Neural cell (in vitro differentiated cells): ENCODE measurements around the gene GNG4. TPM values are rescaled to one million over a fixed set of nuclear protein-coding genes. Genes with fewer than 3 reads are reported as not detected.

ENCODE experiments used
- H2AFZ ChIP-seq: fragments of 200-600, 300-800 bp; sonication (generic), shearing (Covaris generic); 2 replicates; pipeline ENCODE4 v1.6.0; 2014; ENCODE audit warnings: low read depth, mild to moderate bottlenecking, antibody characterized with exemption, low read length, moderate library complexity
- H3F3A ChIP-seq: fragments of 200-600 bp; shearing (Covaris generic); 2 replicates; pipeline ENCODE4 v1.6.1; 2016; ENCODE audit warnings: mild to moderate bottlenecking, moderate library complexity, mixed read lengths, antibody characterized with exemption, low read length; ENCODE audit not compliant: insufficient read depth, poor library complexity, severe bottlenecking
- H3K27ac ChIP-seq: fragments of 200-600, 300-800 bp; sonication (generic), shearing (Covaris generic); 2 replicates; pipeline ENCODE4 v1.5.1; 2014; ENCODE audit warnings: mild to moderate bottlenecking, low read length, moderate library complexity
- H3K27me3 ChIP-seq: fragments of 300-800, 200-600 bp; sonication (generic), shearing (Covaris generic); 2 replicates; pipeline ENCODE4 v1.6.0; 2014; ENCODE audit warnings: mild to moderate bottlenecking, low read depth, low read length, moderate library complexity; ENCODE audit not compliant: insufficient read depth
- H3K36me3 ChIP-seq: fragments of 300-800, 200-600 bp; sonication (generic), shearing (Covaris generic); 2 replicates; pipeline ENCODE4 v1.5.1; 2014; ENCODE audit warnings: mild to moderate bottlenecking, antibody characterized with exemption, low read length, moderate library complexity; ENCODE audit not compliant: insufficient read depth
- H3K4me2 ChIP-seq: fragments of 300-800, 200-600 bp; sonication (generic), shearing (Covaris generic); 2 replicates; pipeline ENCODE4 v1.6.0; 2014; ENCODE audit warnings: mild to moderate bottlenecking, low read length
- H3K4me3 ChIP-seq: fragments of 300-800, 200-600 bp; sonication (generic), shearing (Covaris generic); 2 replicates; pipeline ENCODE4 v1.5.1; 2014; ENCODE audit warnings: mild to moderate bottlenecking, low read length, moderate library complexity
- H3K79me2 ChIP-seq: fragments of 200-600 bp; shearing (Covaris generic); replicated peaks from 2 replicates; pipeline ENCODE4 v1.6.0; 2014; ENCODE audit warnings: mild to moderate bottlenecking, low read length, moderate library complexity; ENCODE audit not compliant: insufficient read depth
- H3K9ac ChIP-seq: fragments of 300-800, 200-600 bp; sonication (generic), shearing (Covaris generic); 2 replicates; pipeline ENCODE4 v1.6.1; 2016; ENCODE audit warnings: mild to moderate bottlenecking, low read length, mixed read lengths
- H3K9me2 ChIP-seq: fragments of 200-600 bp; shearing (Covaris generic); 2 replicates; pipeline ENCODE4 v1.6.1; 2016; ENCODE audit warnings: mild to moderate bottlenecking, low read length, mixed read lengths; ENCODE audit not compliant: insufficient read depth
- H3K9me3 ChIP-seq: fragments of 200-600, 300-800 bp; sonication (generic), shearing (Covaris generic); 2 replicates; pipeline ENCODE4 v1.6.1; 2016; ENCODE audit warnings: mild to moderate bottlenecking, mixed run types, low read length, moderate library complexity, mixed read lengths
- H4K20me1 ChIP-seq: fragments of 200-600 bp; shearing (Covaris generic); 2 replicates; pipeline ENCODE4 v1.6.1; 2016; ENCODE audit warnings: mild to moderate bottlenecking, mixed run types; ENCODE audit not compliant: insufficient read depth
- EP300 ChIP-seq: fragments of 450-650 bp; conservative IDR thresholded peaks from 2 replicates; pipeline ENCODE4 v1.6.1; 2014; ENCODE audit warnings: antibody characterized with exemption, mild to moderate bottlenecking, moderate library complexity; ENCODE audit not compliant: poor library complexity, severe bottlenecking
- EZH2 ChIP-seq: fragments of 200-600, 300-800 bp; shearing (Covaris generic), sonication (generic); IDR thresholded peaks from 2 replicates; pipeline ENCODE4 v1.6.1; 2014; ENCODE audit warnings: antibody characterized with exemption, low read length, borderline replicate concordance, mild to moderate bottlenecking; ENCODE audit not compliant: insufficient read depth, poor library complexity, severe bottlenecking
- MXI1 ChIP-seq: fragments of 450-650 bp; conservative IDR thresholded peaks from 2 replicates; pipeline ENCODE4 v1.6.1; 2014; ENCODE audit warnings: antibody characterized with exemption, mild to moderate bottlenecking; ENCODE audit not compliant: poor library complexity, severe bottlenecking
- POLR2AphosphoS5 ChIP-seq: IDR thresholded peaks from 2 replicates; pipeline ENCODE4 v1.6.1; 2012
- RAD21 ChIP-seq: fragments of 450-650 bp; conservative IDR thresholded peaks from 2 replicates; pipeline ENCODE4 v1.6.1; 2014; ENCODE audit warnings: antibody characterized with exemption, mild to moderate bottlenecking, moderate library complexity
- REST ChIP-seq: IDR thresholded peaks from 2 replicates; pipeline ENCODE4 v1.6.1; 2012; ENCODE audit warnings: borderline replicate concordance
- SMC3 ChIP-seq: fragments of 450-650 bp; conservative IDR thresholded peaks from 2 replicates; pipeline ENCODE4 v1.6.1; 2014; ENCODE audit warnings: antibody characterized with exemption, mild to moderate bottlenecking, moderate library complexity; ENCODE audit not compliant: poor library complexity
- TAF1 ChIP-seq: IDR thresholded peaks from 2 replicates; pipeline ENCODE4 v1.6.1; 2012; ENCODE audit warnings: low read depth
- polyA plus RNA-seq: library from polyadenylated mRNA; depleted of rRNA; stranded (reverse); fragments of >200 nt; gene quantifications from 2 replicates; pipeline ENCODE4 v1.2.3, GENCODE V29; 2014
- TF ChIP-seq, protein P1 (sequence below): fragments of 450-650 bp; IDR thresholded peaks from 2 replicates; pipeline ENCODE4 v1.5.1; 2014; ENCODE audit warnings: antibody characterized with exemption, mild to moderate bottlenecking, moderate library complexity; ENCODE audit not compliant: poor library complexity, severe bottlenecking

GNG4 gene
- polyA plus RNA-seq, 1 donor from 2014 or later = 63.2 TPM

DNA sequence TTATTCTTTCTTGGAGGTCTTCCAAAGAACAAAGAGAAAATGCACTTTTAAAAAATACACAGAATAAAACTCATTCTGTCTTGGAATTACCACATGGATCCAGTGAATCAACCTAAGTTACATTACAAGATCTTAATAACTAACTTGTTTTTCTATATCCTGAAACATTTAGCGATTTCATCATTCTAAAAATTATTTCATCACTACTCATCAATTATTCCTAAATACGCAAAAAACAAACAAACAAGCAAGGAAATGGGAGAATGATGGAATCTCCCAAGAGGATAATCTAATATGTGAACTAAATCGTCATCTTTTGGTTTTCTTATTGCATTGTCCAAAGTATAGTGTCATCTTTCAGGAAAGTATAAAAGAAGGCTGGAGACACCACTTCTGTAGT, 38.5 kb upstream of the GNG4 start:
- Histone ChIP-seq H3K79me2 (no peaks in the 10 kb centered on the region), H3K4me3 (no peak overlapping the region), H3K9ac (no peak overlapping the region), H3K4me2 (no peak overlapping the region), H3K27me3 (no peaks in the 10 kb centered on the region), H3F3A (no peaks in the 10 kb centered on the region), H2AFZ (no peak overlapping the region), H3K27ac (no peak overlapping the region), H4K20me1 (no peaks in the 10 kb centered on the region), H3K9me2 (no peaks in the 10 kb centered on the region), H3K9me3 (no peaks in the 10 kb centered on the region), H3K36me3 (no peaks in the 10 kb centered on the region)
- TF ChIP-seq EP300 (no peak), EZH2 (no peak), MXI1 (no peak), TAF1 (no peak), REST (no peak), SMC3 (no peak), POLR2AphosphoS5 (no peak), RAD21 (no peak)
- TF ChIP-seq, protein P1, sequence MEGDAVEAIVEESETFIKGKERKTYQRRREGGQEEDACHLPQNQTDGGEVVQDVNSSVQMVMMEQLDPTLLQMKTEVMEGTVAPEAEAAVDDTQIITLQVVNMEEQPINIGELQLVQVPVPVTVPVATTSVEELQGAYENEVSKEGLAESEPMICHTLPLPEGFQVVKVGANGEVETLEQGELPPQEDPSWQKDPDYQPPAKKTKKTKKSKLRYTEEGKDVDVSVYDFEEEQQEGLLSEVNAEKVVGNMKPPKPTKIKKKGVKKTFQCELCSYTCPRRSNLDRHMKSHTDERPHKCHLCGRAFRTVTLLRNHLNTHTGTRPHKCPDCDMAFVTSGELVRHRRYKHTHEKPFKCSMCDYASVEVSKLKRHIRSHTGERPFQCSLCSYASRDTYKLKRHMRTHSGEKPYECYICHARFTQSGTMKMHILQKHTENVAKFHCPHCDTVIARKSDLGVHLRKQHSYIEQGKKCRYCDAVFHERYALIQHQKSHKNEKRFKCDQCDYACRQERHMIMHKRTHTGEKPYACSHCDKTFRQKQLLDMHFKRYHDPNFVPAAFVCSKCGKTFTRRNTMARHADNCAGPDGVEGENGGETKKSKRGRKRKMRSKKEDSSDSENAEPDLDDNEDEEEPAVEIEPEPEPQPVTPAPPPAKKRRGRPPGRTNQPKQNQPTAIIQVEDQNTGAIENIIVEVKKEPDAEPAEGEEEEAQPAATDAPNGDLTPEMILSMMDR = no peak

DNA sequence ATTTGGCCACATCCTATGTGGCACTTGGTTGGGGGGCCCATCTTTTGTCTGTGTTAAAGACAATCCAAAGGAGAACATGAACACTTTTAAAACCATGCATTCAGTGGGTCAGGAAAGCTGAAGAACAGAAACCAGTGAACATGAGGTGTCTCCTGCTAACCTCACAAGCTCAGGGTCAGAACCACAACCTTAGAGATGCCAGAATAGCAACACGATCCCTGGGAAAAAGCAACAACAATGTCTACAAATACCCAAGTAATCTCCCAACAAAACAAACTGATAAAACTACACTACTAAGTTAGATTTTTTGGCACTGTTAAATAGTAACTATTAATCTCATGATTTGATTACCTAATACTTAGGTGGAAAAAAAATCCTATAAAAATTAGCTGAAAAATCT, 34.1 kb upstream of the GNG4 start:
- H3K9me2 ChIP-seq = no peaks in the 10 kb centered on the region
- H3F3A ChIP-seq = no peaks in the 10 kb centered on the region
- TF ChIP-seq RAD21 = no peak
- TF ChIP-seq REST = no peak
- no peak for TF ChIP-seq MXI1
- no peak for TF ChIP-seq EP300
- TF ChIP-seq EZH2 = no peak
- TF ChIP-seq, protein P1 = no peak
- TF ChIP-seq SMC3 = no peak
- H2AFZ ChIP-seq = no peak overlapping the region
- H3K4me2 ChIP-seq = no peak overlapping the region
- no peak overlapping the region for H3K27ac ChIP-seq
- H3K27me3 ChIP-seq = no peaks in the 10 kb centered on the region
- H3K9me3 ChIP-seq = no peaks in the 10 kb centered on the region
- no peaks in the 10 kb centered on the region for H3K79me2 ChIP-seq
- H3K4me3 ChIP-seq = no peak overlapping the region
- H3K36me3 ChIP-seq = no peaks in the 10 kb centered on the region
- H4K20me1 ChIP-seq = no peaks in the 10 kb centered on the region
- H3K9ac ChIP-seq = no peak overlapping the region
